GM18861 (cell line): ENCODE data around the gene EXOC3.
"Not testable (repeated sequence)": the region's sequence is repeated elsewhere in the genome, so short reads cannot be mapped to it uniquely, and the experiment has no call there.

Experiments
- ATAC-seq: cut with Tn5 transposase; IDR thresholded peaks from one replicate; pipeline ENCODE4 v1.9.1; 2021; ENCODE audit not compliant: unreplicated experiment

Gene EXOC3

GRCh38 chr5:442335-443238, at the start of gene EXOC3:
Gene EXOC3, plus strand, starts transcription at chr5:443176. Its CDS starts 3,030 bp downstream, at chr5:446206.
- peak; percentile 71 for ATAC-seq

DNA sequence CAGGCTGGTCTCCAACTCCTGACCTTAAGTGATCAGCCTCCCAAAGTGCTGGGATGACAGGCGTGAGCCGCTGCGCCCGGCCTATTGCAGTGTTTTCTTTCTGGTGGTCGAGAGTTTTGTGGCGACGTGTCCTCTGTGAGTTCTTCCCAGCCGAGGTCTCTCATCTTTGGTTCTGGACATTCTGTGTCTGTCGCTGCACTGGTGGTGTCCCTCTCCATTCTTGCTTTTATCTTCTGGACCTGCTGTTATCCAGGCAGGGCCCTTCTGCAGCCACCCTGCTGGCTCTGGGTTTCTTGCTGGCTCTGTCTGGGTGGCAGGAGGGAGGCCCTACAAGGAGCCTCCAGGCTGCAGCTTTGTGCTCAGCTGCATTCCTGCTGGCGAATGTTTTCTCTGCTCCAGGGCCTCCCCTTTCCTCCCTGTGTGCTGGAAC, 49.1 kb upstream of the EXOC3 start:
- no peak for ATAC-seq

DNA sequence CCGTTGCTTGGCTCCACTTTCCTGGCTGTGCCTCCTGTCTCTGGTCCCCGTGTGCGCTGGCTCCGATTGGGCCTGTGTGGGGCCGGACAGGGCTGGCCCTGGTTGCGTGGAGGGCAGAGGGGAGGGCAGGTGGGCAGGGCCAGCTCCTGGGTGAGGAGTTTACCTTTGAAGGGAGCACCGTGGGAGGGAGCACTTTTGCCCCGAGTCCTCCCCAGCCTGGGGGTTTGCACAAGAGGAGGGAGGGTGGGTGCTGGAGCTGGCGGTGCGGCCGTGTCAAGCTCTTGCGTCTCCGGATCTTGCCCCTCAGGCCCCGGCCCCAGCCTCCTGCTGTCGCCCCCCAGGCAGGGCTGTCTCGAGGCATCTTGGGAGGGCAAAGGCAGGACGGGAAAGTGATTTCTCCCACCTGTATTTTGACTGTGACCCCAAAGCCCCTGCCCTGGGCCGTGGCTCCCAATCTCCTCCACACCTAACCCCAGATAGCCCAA, 48.3 kb upstream of the EXOC3 start:
- no peak for ATAC-seq

- ATAC-seq, result no peak
These were observed 47.6 kb upstream of the EXOC3 start for GRCh38 chr5:395156-395920.

DNA sequence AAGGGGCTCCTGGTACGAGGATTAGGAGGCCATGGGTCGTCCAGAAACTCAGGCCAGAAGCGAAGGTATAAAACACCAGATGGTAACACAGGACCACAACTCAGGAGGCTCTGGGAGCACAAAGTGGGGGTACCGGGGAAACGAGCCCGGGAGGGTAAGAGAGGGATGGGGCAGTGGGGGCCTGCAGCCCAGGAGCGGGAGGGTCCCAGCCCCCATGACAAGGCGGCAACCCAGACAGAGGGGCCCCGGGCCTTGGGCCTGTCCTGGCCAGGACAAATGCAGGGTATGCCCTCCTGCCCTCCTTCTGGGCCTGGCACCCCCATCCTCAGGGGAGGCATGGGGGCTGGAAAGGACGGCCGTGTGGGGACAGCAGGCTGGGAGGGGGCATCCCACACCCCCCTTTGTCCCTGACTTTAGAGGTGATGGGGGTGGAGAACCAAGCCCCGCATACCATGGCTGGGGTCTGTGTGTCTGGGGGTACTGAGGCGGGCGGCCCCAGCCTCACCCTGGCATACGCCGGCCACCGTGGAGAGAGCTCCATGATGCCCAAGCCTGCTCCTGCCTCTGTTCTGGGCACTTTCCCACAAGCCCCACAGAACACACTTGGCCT, 47.0 kb upstream of the EXOC3 start:
- ATAC-seq, result no peak

DNA sequence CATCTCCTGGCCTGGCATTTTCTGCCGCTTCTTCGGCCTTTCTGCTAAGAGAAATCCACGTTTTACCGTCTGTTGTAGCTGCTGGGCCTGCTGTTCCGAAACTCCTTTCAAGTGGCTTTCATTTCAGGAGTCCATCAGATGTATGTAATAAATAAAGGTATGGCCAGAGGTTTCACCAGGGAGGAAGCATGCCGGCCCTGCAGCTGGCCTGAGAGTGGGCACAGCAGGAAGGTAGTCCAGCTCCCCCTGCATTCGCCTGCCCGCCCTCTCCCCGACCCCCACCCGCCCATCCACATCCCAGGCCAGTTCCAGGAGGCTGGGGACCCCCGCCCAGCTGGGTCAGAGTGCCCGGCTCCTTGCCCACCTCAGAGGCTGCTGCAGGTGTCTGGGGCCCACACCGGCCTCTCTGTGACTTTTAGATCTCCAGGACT, 46.4 kb upstream of the EXOC3 start:
- no peak for ATAC-seq

DNA sequence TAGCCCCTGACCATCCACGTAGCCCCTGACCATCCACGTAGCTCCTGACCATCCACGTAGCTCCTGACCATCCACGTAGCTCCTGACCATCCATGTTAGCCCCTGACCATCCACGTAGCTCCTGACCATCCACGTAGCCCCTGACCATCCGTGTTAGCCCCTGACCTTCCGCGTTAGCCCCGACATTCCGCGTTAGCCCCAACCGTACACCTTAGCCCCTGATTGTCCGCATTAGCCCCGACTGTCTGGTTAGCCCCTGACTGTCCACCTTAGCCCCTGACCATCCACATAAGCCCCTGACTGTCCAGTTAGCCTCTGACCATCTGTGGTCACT, 44.9 kb upstream of the EXOC3 start:
- ATAC-seq, result not testable (repeated sequence)

- no peak for ATAC-seq
These were observed 44.3 kb upstream of the EXOC3 start for GRCh38 chr5:398475-399295.

GRCh38 chr5:399296-400281, 43.4 kb upstream of the EXOC3 start:
- ATAC-seq, result peak; percentile 66

DNA sequence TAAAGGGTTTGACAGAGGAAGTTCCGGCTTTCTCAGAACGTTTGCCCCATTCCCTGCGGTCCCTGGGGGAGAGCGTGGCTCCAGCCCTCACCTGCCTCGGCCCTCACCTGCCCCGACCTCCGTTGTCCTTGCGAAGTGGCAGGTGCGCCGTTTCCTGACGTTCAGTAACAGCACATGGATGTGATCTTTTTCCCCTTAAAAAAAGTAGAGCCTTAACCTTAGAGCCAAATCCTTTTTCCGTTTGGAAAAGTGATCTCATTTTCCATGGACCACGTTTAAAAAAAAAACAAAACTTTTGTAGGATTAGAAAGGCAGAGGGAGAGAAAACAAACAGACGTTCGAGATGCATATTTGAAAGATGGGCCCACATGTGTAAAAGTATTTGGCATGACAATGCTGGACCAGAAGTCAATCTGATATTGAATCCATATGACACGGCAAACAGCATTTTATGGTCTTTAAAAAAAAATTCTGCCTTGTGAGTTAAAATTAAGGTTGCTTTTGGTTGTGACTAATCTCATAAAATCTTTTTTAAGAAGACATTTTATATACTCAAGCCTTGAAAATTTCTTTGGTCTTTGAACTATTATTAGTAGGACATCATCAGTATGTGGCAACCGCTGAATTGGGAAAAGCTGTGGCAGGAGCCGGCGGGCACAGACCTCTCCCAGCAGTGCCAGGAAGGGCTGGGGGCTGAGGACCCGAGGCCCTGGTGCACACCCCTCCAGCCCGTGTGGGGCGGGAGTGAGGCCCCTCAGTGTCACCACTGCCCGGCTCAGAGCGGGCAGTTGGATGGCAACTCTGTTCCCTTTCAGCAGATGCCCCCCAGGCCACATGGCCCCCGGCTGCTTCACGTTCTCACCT, 42.5 kb upstream of the EXOC3 start:
- ATAC-seq, result no peak

DNA sequence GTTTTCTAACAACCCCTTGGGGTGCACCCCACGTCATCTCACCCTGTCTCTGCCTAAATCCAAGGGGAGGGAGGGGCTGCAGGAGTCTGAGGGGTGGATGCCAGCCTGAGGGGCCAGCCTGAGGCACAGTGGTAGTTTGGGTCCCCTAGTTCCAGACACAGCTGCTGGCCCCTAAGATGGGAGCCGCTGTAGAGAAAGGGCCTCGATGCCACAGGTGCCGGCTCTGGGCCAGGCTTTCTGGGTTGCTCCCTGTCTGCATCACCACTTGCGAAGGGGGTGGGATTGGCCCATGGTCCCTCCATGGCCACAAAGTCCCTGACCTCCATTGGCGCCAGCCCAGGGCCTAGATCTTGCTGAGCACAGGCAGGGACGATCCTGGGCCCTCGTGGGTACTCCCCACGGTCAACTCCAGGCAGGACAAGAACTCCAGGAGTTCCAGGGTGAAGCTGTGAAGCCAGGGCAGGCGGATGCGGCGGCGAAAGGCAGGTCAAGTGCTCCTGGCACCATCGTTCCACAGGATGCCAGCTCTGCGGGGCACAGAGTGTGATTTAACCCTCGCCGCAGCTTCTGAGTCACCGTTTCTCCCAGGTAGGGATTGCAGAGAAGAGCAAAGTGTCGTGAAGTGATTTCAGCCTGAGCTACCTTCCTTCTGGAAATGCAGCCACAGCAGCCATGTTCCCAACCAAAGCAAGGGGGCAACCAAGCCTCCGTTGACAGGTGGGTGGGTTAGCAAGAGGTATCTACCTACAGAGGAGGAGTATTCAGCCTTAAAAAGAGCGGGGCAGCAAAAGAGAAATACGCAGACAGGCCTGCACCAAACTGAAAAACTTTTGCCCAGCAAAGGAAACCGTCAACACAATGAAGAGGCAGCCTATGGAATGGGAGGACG, 41.6 kb upstream of the EXOC3 start:
- ATAC-seq, result no peak

DNA sequence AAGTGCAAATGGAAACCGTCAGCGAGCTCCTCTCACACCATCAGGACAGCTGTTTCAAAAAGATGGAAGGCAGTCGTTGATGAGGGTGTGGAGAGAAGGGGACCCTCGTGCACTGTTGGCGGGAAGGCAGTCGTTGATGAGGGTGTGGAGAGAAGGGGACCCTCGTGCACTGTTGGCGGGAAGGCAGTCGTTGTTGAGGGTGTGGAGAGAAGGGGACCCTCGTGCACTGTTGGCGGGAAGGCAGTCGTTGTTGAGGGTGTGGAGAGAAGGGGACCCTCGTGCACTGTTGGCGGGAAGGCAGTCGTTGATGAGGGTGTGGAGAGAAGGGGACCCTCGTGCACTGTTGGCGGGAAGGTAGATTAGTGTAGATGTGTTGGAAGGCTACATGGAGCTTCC, 40.8 kb upstream of the EXOC3 start:
- ATAC-seq, result not testable (repeated sequence)

- peak; percentile 42 for ATAC-seq
These were observed 40.2 kb upstream of the EXOC3 start for GRCh38 chr5:402615-403359.

DNA sequence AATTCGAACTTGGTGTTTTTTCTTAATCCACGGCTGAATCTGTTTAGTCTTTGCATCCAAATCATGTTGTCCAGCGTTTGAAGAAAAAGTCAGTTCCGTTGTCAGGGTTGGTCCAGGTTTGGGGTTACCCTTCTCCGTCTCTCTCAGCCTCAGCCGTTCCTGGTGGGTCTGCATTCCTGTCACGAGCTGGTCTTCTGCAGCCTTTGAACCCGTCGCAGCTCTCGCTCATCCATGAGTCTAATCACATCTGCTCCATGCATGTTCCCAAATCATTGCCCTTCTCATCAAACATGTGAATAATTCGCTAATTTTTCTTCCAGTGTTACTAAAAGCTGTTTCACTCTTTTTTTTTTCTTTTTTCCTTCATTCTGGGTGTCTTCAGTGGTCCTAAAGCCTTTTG, 39.0 kb upstream of the EXOC3 start:
- no peak for ATAC-seq

- ATAC-seq, result no peak
These were observed 38.2 kb upstream of the EXOC3 start for GRCh38 chr5:404666-405241.

DNA sequence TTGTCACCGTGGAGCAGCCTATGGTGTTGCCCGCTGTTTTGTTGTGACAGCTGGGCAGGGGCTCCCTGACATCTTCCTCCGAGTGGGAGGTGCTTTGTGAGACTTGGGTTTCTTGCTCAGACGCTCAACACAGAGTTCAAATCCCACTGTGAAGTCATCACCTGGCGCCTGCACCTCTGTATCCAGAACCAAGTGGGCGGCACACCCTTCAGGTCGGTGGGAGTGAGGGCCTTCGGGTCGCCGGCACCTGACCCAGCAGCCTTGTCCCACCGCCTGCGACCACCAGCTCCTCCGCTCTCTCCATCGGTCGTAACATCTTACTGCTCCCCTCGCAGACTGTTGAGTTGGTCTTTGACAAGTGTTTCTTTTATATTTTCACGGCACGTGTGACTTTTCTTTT, 37.6 kb upstream of the EXOC3 start:
- ATAC-seq, result no peak

- ATAC-seq, result no peak
These were observed 36.9 kb upstream of the EXOC3 start for GRCh38 chr5:406041-406440.
